Measurements from ENCODE around the gene KIAA1671.

Gene KIAA1671

DNA sequence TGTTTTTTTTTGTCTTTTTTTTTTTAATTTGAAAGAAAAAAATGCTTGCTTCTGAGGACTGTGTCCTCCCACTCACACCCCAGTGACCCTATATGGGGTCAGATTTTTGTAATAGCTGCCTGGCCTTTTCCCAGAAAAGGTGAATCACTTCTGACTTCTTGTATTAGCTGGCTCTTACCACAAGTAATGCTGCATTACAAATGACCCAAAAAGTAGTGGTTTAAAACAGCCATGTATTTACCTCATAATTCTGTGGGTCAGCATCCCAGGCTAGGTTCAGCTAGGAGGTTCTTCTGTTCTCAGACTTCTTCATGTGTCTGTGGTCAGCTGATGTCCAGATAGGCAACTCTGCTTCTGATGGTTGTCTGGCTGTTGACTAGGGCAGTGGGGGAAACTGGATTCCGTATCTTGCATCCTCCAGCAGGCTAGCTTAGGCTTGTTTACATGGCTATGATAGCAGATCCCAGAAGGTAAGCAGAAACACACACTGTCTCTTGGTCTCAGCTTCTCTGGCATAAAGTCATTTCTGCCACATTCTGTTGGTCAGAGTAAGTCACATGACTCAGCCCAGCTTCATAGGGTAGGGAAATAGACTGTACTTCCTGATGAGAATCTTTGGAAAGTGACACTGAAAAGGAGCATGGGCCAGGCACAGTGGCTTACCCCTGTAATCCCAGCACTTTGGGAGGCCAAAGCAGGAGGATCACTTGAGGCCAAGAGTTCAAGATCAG, 25.5 kb upstream of the KIAA1671 start:
- DNase-seq (ENCODE audit: low read depth in 2 of 2), result peak; percentile 61 to 92
- no peak for TF ChIP-seq CTCF (IDR thresholded peaks at IDR 0.05; ENCODE audit: low read depth, low read length)
- no peak overlapping the region for H3K4me3 ChIP-seq (replicated peaks in 1 of 2; ENCODE audit: low read depth in 2 of 2, low read length in 2 of 2)

DNA sequence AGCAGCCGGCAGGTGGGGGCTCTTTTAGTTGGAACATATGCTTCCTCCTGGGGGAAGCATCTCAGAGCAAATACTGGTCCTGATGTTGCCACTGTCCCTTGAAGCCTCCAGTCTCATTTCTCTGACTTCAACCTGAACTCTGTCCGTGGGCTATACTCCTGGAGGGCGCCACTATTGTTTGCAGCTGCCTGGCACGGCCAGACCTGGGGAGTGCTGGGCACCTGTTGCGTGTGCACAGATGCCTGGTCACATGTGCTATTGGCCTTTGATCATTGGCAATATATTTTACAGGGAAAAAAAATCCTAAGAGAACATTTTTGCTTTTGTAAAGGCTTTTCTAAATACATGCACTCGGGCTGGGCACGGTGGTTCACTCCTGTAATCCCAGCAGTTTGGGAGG, 24.2 kb upstream of the KIAA1671 start:
- TF ChIP-seq CTCF (IDR thresholded peaks at IDR 0.05; ENCODE audit: low read depth, low read length), result no peak
- H3K4me3 ChIP-seq (replicated peaks in 1 of 2; ENCODE audit: low read depth in 2 of 2, low read length in 2 of 2), result no peak overlapping the region
- no peak for DNase-seq (ENCODE audit: low read depth in 2 of 2)

- no peak for TF ChIP-seq CTCF (IDR thresholded peaks at IDR 0.05; ENCODE audit: low read depth, low read length)
- DNase-seq (ENCODE audit: low read depth in 2 of 2), result no peak
- H3K4me3 ChIP-seq (replicated peaks in 1 of 2; ENCODE audit: low read depth in 2 of 2, low read length in 2 of 2), result no peak overlapping the region
Measured at GRCh38 chr22:24930678-24931077, 21.8 kb upstream of the KIAA1671 start.

DNA sequence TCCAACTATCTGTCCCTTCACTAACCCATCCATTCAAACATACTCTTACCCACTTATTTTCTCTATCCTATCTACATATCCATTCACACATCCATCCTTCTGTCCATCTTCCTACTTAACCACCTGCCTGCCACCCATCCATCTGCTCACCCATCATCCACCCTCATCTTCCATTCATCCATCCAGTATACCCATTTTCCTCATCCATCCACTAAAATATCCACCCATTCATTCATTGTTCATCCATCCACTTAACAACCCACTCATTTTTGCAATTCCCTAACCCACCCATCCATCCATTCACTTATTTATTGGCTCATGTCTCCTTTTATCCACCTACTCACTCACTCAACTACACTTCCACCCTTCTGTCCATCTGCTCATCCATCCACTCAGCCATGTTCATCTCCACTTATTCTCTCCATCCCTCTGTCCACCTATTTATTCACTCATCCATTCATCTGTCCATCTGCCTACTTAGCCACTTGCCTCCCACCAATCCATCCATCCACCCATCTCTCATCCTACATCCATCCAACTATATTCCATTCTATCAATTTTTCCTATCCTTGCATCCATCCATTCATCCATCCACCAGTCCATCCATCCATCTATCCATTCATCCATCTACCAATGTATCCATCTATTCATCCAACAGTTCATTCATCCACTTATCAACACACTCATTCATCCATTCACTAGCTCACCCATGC, 16.6 kb upstream of the KIAA1671 start:
- DNase-seq (ENCODE audit: low read depth in 2 of 2), result no peak
- H3K4me3 ChIP-seq (replicated peaks in 1 of 2; ENCODE audit: low read depth in 2 of 2, low read length in 2 of 2), result no peak overlapping the region
- no peak for TF ChIP-seq CTCF (IDR thresholded peaks at IDR 0.05; ENCODE audit: low read depth, low read length)

GRCh38 chr22:24937114-24937513, 15.4 kb upstream of the KIAA1671 start:
- peak; percentile 46 for TF ChIP-seq CTCF (IDR thresholded peaks at IDR 0.05; ENCODE audit: low read depth, low read length)
- peak; percentile 58 to 60 for DNase-seq (ENCODE audit: low read depth in 2 of 2)
- H3K4me3 ChIP-seq (replicated peaks in 1 of 2; ENCODE audit: low read depth in 2 of 2, low read length in 2 of 2), result no peak overlapping the region

DNA sequence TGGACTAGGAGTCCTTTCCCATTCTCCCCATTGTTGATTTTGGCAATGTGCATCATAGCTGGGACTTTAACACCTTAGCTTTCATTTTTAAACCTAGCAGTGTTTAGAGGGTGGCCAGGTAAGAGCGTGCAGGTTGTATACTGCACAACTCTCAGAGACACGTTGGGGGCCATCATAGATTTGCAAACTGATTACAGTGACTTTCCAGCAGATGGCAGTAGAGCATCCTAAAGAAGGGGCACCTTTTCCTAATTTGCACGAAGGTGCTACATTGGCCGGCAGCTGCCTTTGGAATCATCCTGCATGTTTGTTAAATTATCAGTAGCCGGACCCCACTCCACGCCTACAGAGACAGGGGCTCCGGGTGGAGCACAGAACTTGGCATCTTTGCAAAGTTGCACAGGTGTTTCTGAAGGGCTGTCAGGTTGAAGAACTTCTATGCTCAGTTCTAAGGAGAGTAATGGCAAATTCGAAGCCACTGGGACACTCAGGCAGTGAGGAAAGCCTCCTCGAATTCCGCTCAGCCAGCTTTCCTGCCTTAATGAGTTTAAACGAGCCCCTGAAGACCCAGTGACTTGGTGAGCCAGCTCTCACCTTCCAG, 13.7 kb upstream of the KIAA1671 start:
- DNase-seq (ENCODE audit: low read depth in 2 of 2), result peak; percentile 54 to 66

More for the DNA sequence above, 13.7 kb upstream of the KIAA1671 start:
- TF ChIP-seq CTCF (IDR thresholded peaks at IDR 0.05; ENCODE audit: low read depth, low read length), result peak; percentile 77
- no peak overlapping the region for H3K4me3 ChIP-seq (replicated peaks in 1 of 2; ENCODE audit: low read depth in 2 of 2, low read length in 2 of 2)
